HG03442 (cell line): ENCODE measurements around the gene EFCC1.
A peak's percentile ranks its signal among the peaks of the same experiment; 100 is the strongest.

Source experiments
- ATAC-seq: cut with Tn5 transposase; IDR thresholded peaks from one replicate; pipeline ENCODE4 v1.9.1; 2021; ENCODE audit warnings: mild to moderate bottlenecking, moderate library complexity; ENCODE audit not compliant: unreplicated experiment

The EFCC1 gene

GRCh38 chr3:129001101-129001805 is at the start of gene EFCC1:
EFCC1 (plus strand) TSS chr3:129001304; CDS start chr3:129001629, 325 bp downstream.
- no peak for ATAC-seq

- ATAC-seq = no peak
Observed at GRCh38 chr3:128956440-128956839, 44.7 kb upstream of the EFCC1 start.

GRCh38 chr3:128965280-128965679 is 35.8 kb upstream of the EFCC1 start:
- ATAC-seq = no peak

- no peak for ATAC-seq
Observed at GRCh38 chr3:128965818-128966217, 35.3 kb upstream of the EFCC1 start.

DNA sequence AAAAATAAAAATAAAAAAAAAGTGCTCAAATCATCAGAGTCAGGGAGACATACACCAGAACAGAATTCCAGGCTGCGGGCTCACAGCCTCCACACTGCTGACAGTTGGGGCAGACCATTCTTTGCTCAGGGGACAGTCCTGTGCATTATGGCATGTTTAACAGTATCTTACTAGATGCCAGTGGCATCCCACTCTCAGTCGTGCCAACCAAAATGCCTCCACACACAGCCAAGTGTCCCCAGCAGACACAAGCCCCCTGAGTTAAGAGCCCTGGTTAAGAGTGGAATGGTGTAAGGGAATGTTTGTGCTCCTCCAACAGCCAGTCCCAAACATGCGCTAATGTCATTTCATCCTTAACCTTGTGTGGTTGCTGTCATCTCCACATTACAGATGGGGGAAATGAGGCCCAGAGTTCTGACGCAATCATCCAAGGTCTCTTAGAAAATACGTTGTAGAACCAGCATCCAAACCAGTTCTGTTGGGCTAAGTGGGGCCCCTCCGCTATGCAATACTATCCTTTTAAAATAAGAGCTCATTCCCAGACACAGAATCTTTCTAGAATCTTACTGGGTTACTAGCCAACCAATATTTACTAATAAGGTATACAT is 33.3 kb upstream of the EFCC1 start:
- ATAC-seq = no peak

- ATAC-seq = no peak
Observed at GRCh38 chr3:128969993-128970739, 30.9 kb upstream of the EFCC1 start.

GRCh38 chr3:128970740-128971047 is 30.4 kb upstream of the EFCC1 start:
- no peak for ATAC-seq

DNA sequence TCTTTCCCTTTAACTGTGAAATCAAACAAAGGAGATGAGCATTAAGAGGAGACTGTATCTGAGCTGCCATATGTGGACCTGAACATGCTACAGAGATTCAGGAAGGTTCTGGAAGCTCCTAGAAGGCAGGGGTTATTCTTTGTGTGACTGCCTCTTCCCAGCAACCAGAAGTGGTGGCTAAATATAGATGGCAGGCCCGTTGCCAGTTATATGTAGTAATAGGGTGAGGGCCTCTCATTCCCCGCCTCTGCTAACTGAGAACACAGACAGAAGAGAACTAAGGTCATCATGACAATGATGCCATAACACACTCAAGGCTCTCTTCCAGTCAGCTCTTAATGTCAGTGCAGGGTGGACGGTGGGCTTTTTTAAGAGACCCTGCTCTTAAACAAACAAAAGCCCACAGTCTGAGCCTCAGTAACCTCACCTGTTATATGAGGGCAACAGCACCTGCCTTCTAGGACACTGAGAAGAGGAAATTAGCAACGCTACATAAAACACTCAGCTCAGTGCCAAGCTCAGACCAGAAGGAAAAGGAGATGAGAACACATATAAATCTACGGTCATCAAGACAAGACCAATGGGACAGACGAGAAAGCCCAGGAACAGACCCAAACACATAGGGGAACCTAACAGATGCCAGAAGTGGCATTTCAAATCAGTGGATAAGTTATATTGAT is 29.5 kb upstream of the EFCC1 start:
- no peak for ATAC-seq

GRCh38 chr3:128973988-128974564 is 27.0 kb upstream of the EFCC1 start:
- no peak for ATAC-seq

DNA sequence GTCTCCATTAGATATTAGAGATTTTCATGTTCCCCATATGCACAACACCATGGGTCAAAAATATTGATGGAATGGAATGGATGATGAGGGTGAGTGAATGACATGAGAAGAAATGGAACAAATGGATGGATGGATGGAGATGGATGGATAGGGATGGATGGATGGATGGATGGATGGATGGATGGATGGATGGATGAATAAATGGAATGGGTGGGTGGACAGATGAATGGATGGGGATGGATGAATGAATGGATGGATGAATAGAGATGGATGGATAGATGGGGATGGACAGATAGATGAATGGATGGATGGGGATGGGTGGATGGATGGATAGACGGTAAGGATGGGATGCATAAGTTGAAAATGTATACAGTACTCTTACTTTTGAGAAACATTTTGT is 25.8 kb upstream of the EFCC1 start:
- ATAC-seq = no peak

DNA sequence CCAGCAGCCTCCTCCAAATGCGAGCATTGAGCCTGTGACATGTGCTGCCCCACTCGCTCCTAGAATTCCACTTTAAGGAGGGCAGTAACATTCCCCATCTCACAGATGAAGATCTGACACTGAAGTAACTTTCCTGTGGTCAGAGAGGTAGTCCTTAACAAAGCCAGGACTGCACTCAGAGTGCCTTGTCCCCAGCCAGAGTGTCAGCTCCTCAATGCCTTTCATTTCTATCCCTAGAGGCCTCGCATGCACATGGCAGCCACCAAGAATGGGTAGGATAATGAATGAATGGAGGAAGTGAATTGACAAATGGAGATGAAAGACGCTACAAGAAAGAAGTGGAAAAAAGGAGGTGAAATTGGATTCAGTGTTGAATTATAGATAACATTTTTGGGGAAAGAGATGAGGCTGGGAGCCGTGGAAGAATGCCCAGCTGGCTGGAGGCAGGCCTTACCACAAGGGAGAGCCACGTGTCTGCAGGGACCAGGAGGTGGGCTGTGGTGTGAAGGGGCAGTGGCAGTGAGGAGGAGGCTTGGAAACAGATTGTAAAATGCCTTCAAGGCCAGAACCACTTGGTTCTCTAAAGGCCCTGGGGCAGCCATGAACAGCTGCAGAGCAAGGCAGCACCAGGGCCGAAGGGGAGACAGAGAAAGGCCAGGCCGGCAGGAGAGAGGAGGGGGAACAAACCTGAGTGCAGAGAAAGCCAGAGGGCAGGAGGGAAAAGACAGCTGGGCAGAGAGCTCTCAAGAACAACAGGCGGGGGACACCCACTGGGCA is 17.6 kb upstream of the EFCC1 start:
- no peak for ATAC-seq

DNA sequence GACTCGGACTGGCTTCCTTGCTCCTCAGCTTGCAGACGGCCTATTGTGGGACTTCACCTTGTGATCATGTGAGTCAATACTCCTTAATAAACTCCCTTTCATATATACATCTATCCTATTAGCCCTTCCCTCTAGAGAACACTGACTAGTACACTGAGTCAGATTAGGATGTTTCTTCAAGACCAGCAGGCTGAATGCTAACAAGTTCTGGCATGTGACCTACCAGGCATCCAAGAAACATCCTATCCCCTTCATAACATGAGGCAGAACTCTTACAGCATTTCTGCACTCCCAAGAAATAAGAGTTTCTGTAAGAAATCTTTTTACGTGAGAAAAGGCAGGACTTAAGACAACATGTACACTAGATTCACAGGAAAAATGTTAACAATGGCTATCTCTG is 16.5 kb upstream of the EFCC1 start:
- ATAC-seq = no peak

DNA sequence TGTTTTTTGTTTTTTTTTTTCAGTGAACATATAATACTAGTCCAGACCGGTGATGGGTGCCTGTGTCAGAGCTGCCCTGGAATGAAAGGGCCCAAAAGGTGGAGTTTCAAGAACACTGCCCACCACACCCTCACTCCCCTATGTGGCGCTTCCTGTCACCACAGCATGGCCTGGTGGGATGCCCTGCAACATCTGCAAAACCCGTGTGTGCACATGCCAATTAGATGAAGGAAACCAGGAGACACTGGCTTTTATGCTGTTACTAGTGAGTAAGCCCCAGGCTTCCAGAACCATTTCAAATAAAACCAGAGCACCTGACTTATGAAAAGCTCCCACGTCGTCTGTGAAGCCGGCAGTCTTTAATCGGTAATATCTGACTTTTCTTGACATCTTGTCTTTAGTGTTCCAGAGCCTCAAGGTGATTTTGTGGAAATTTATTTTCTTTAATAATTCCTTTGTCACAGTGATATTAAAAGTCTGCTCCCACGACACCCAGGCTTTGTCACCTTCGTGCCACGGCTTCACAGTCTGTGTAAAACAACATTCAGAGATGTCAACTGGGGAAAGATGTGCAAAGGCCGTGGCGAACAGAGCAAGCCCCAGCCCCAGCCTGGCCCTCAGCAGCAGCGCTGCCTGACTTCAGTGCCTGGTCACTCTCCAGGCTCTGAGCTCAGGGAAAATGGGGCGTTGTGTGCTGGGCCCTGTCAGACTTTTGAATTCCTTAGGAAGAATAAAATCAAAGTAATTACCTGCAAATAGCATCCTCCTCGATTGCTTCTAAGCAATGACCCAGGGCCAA is 13.6 kb upstream of the EFCC1 start:
- no peak for ATAC-seq

DNA sequence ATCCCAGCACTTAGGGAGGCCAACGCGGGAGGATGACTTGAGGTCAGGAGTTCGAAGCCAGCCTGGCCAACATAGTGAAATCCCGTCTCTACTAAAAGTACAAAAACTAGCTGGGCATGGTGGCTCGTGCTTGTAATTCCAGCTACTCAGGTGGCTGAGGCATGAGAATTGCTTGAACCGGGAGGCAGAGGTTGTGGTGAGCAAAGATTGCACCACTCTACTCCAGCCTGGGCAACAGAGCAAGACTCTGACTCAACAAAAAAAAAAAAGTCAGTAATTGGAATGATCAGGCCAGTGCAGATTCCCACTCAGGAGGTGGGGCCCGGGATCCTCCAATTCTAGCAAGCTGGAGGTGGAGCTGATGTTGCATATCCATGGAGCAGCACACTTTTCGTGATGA is 12.8 kb upstream of the EFCC1 start:
- no peak for ATAC-seq

DNA sequence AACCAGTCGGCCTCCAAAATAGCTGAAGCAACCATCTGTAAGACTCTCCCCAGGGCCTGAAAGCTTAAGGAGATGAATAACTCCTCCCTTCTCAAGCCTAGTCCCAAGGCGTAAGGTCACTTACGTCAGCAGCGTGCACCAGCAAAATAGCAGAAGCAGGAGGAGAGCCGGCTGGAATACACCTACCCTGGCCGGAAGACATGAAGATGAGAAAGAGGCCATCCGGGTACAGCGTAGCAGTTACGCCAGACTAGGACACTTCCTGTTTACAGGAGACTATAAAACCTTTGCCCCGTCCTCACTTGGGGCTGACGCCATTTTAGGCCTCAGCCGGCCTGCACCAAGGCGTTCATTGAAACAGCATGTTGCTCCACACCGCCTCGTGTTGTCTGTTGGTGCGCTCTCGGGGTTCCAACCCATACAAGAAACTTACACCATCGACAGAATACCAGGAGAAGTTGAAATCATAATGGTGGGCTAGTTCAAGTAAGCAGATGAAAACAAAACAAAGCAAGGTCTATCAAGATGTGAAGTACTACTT is 9.7 kb upstream of the EFCC1 start:
- no peak for ATAC-seq

- no peak for ATAC-seq
Observed at GRCh38 chr3:128992926-128993460, 8.1 kb upstream of the EFCC1 start.

DNA sequence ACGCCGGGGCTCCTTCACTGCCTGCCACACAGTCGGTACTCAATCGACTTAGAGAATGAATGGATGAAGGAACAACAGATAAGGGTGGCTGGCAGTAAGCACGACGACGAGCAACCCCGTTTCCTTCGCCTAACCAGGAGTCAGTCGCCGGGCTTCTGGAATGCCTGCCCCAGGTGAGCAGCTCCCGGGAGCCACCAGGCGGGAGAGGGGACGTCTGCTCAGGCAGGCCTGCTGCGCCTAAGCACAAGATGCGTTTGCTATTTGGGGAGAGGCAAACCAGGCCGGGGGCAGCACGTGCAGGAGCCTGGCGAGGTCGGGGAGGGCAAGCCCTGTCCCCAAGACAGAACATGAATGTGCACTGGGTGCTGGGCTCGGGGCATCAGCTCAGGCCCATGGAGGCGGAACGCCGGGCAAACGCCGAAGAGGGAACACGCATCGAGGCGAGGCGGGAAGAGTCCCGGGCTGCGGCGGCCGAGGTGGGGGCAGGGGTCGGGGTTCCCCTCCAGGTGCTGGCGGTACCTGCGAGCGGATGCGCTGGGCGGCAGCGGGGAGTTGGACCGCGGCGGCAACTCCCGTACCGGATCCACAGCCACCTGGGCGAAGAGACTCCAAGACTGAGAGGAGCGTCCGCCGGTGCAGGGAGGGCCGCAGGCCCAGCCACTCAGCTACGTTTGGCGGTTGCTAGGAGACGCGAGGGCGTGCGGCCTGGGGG is 7.5 kb upstream of the EFCC1 start, which contains the start of gene CFAP92:
Gene CFAP92 (minus strand): TSS at position 616 of the 712 bp plus-strand sequence. CDS start 772 bp downstream, outside the sequence.
- ATAC-seq = peak; percentile 87

- ATAC-seq = no peak
Observed at GRCh38 chr3:128994173-128994512, 7.0 kb upstream of the EFCC1 start.
